ENCODE data around the gene OAS1.

Gene OAS1

DNA sequence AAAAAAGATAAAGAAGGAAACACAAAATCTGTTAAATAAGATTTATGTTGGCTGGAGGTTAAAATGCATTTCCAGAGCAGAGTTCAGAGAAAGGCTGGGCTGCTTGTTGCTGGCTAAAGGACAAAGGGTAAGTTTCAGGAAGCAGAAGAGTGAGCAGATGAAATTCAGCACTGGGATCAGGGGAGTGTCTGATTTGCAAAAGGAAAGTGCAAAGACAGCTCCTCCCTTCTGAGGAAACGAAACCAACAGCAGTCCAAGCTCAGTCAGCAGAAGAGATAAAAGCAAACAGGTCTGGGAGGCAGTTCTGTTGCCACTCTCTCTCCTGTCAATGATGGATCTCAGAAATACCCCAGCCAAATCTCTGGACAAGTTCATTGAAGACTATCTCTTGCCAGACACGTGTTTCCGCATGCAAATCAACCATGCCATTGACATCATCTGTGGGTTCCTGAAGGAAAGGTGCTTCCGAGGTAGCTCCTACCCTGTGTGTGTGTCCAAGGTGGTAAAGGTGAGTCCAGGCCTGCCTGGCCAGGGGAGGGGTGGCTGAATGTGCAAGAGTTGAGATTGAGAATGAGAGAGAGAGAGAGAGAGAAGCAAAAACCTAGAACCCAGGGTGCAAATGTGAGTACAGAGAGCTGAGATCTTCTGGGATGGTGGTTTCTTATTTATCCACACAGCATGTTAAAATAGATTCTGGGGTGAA is at the start of gene OAS1:
OAS1 (plus strand) TSS at position 251 of the 703 bp plus-strand sequence; CDS start at position 329, 78 bp downstream.
- DNase-seq, result peak; percentile 87
- in situ Hi-C loops (cut with MboI; ENCODE audit: low pct_unique_long_range_greater_than_20kb, low sequenced_read_pairs), result no loop called here

- DNase-seq, result peak; percentile 12
- in situ Hi-C loops (cut with MboI; ENCODE audit: low pct_unique_long_range_greater_than_20kb, low sequenced_read_pairs), result no loop called here
Measured at GRCh38 chr12:112859291-112859690, 47.5 kb upstream of the OAS1 start.

DNA sequence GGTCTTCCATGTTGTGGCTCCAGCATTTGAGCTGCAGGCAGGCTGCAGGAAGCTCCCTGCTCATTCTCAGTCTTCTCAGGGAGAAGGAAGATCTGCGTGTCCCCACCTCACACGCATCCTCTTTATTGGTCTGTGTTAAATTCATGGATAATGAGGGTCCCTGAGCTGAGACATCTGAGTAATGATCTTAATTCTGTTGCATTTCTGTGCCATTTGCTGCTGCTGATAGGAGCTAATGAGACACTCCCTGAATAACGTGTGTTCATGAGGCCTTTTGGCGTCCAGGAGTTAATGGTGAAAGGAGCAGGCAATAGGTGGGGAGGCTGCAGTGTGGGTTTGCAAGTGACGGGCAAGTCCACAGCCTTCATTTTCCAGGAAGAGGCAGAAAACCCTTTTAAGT is 46.6 kb upstream of the OAS1 start:
- in situ Hi-C loops (cut with MboI; ENCODE audit: low pct_unique_long_range_greater_than_20kb, low sequenced_read_pairs), result no loop called here
- DNase-seq, result no peak

- no peak for DNase-seq
- in situ Hi-C loops (cut with MboI; ENCODE audit: low pct_unique_long_range_greater_than_20kb, low sequenced_read_pairs), result no loop called here
Measured at GRCh38 chr12:112861284-112861683, 45.5 kb upstream of the OAS1 start.

DNA sequence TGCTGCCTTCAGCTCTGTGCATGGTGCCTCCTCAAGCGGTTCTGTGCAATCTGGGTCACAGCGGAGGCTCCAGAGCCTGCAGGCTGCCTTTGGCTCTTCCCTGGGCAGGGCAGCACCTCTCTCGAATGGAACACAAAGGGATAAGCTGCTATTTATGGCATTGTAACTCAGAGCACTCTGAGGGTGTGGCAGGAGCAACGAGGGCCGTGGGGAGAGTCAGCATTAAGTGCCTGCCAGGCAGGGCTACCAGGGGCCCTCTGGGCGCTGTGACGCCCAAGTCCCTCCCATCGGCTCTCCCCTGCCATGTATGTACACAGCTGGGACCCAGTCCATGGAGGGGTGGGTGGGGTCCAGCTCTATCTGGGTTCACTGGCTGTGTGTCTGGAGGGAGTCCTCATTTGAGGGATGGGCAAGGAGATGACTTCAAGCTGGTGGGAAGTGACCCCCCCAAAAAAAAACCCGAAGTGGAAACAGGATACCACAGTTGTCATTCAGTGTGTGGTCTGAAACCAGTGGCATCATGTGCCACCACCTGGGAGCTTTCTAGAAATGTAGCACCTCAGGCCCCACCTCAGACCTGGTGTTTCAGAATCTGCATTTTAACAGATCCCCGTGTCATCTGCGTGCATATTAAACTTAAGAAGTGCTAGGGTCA is 44.0 kb upstream of the OAS1 start:
- in situ Hi-C loops (cut with MboI; ENCODE audit: low pct_unique_long_range_greater_than_20kb, low sequenced_read_pairs), result no loop called here
- DNase-seq, result no peak

DNA sequence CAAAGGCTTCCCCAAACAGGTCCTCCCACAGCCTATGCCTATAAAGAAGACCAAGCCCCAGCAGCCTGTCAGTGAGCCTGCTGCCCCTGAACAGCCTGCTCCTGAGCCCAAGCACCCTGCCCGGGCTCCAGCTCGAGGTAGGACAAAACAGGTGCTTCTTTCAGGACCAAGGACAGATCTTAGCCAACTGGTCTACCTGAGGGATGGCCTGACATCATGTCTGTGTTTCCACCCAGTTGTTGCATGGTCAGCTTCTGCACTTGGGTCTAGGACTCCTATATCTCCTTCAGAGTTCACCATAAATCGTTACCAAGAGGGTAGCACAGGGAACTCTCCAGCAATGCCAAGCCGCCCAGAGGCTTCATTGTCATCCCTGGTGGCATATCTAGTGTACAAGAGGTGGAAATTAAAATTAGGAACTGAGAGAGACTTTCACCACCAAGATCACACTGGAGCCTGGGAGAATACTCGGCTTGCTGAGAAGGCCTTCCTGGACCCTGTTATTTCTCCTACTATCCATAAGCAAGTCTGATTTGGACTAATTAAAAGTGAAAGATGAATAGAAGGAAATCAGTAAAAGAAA is 38.2 kb upstream of the OAS1 start:
- in situ Hi-C loops (cut with MboI; ENCODE audit: low pct_unique_long_range_greater_than_20kb, low sequenced_read_pairs), result no loop called here

DNA sequence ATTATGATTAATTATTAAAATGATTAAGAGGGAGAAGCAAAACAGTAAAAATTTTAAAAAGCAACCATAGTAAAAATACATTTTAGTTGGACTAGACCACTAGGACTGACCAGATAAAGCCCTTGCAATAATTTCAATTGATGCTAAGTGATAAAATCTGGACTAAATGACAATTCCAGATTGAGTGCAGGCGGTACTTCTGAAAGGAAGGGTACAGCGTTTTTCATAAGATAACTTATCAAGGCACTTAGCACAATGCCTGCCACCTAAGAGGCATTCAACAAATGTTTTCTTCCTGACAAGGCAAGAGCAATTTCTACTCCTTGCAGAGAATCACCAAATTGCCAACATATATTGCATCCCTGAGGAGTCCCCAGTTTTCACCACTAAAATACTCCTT is 37.7 kb upstream of the OAS1 start:
- no peak for DNase-seq
- in situ Hi-C loops (cut with MboI; ENCODE audit: low pct_unique_long_range_greater_than_20kb, low sequenced_read_pairs), result no loop called here

More for the DNA sequence above, 38.2 kb upstream of the OAS1 start:
- DNase-seq, result no peak

- no peak for DNase-seq
- in situ Hi-C loops (cut with MboI; ENCODE audit: low pct_unique_long_range_greater_than_20kb, low sequenced_read_pairs), result no loop called here
Measured at GRCh38 chr12:112869778-112870177, 37.0 kb upstream of the OAS1 start.

DNA sequence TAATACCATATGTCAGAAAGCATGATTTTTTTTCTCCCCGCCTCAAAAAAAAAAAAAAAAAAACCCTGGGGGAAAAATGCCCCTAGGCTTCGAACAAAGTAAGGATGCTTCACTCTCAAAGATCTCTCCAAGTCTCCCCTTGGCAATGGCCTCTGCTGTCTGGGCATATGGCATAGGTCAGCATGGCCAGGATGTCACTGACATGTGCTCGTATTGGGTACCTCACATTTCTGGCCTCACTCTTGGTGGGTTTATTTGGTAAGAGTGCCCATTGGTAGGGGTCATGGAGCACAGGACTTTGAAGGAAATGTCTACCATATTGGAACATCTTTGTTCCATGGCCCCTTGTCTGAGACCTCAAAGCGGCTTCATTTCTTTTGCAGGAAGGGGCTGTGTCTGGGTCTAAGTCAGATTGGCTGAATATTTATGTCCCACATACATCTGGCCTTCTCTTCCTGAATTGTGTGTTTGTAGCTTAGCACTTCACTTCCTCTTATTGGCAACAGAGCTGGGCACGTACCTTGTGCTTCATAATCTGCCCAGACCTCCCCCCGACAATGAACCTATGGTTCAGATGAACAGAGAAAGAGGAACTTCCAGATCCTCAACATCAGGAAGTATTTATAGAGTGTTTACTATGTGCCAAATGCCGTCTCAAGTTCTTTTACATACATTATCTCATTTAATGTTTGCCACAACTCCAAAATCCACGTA is 36.3 kb upstream of the OAS1 start:
- peak; percentile 94 for DNase-seq

DNA sequence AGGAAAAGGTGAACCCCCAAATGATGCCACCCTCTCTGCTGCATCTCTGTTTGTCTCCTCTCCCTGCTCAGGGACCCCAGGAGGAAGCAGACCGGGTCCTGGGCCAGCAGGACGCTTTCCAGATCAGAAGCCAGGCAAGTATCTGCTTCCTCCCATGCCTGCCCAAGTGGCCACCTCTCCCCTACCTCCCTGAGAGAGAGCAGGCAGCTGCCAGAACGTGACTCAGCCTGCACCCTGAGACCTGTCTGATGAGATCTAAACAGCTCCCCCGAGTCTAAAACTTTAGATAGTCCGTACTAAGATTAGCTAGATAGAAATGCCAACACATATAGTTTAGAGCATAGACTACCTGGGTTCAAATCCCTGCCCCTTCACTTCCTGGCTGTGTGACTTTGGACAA is 31.2 kb upstream of the OAS1 start:
- in situ Hi-C loops (cut with MboI; ENCODE audit: low pct_unique_long_range_greater_than_20kb, low sequenced_read_pairs), result no loop called here
- DNase-seq, result no peak

More for the DNA sequence above, 36.3 kb upstream of the OAS1 start:
- in situ Hi-C loops (cut with MboI; ENCODE audit: low pct_unique_long_range_greater_than_20kb, low sequenced_read_pairs), result no loop called here

GRCh38 chr12:112876506-112876905 is 30.3 kb upstream of the OAS1 start:
- no peak for DNase-seq
- in situ Hi-C loops (cut with MboI; ENCODE audit: low pct_unique_long_range_greater_than_20kb, low sequenced_read_pairs), result no loop called here

DNA sequence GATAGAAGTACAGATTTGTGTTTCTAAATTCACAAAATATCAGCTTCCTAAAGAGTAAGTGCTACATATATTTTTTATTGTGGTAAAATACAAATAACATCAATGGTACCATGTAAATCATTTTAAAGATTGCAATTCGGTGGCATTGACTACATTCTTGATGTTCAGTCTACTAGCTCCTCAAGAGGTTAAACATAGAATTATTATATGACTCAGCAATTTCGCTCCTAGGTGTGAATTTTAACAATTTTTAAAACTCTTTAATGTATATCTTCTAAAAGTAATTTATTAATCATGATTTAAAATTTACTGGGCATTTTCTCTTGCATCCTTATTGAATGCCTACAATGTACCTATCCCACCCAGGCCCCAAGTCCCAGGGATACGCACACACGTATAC is 29.8 kb upstream of the OAS1 start:
- no peak for DNase-seq
- in situ Hi-C loops (cut with MboI; ENCODE audit: low pct_unique_long_range_greater_than_20kb, low sequenced_read_pairs), result no loop called here

DNA sequence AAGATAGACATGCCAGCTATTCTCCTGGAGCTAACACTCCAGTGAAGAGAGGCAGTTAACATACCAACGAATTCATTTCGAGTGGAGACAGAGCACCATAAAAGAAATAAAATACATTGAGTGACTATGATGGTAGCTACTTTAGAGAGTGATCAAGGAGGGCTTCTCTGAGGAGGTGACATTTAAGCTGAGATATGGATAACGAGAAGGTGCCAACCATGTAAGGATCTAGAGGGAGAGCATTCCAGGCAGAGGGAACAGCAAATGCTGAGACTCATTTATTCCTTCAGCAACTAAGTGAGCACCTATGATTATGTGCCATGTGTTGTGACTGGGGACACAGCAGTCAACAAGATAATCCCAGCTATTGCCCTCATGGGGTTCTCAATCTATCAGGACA is 28.3 kb upstream of the OAS1 start:
- in situ Hi-C loops (cut with MboI; ENCODE audit: low pct_unique_long_range_greater_than_20kb, low sequenced_read_pairs), result no loop called here
- no peak for DNase-seq

DNA sequence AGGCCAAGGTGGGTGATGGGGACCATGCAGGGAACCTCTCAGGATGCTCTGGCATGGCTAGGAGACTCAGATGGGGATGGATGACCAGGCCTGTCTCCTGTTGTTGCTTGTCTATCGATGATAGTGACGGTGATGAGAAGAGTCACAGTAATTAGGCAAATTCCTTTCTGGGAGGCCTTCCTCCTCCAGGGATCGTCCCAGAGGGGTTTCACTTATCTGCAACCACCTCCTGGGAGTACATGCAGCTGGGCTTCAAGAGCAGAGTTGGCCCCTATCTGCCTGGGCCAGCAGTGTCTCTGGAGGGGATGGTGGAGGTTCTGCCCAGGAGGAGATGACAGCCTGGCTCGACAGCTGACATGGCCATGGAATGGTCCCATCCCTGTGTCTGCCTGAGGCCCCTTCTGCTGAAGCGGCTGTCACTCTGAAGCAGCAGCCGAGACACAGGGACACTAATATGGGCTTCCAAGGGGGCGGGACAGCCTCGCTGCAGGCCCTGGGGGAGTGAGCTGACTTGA is 27.5 kb upstream of the OAS1 start:
- no peak for DNase-seq
- in situ Hi-C loops (cut with MboI; ENCODE audit: low pct_unique_long_range_greater_than_20kb, low sequenced_read_pairs), result no loop called here

GRCh38 chr12:112881602-112882001 is 25.2 kb upstream of the OAS1 start:
- in situ Hi-C loops (cut with MboI; ENCODE audit: low pct_unique_long_range_greater_than_20kb, low sequenced_read_pairs), result no loop called here
- no peak for DNase-seq

DNA sequence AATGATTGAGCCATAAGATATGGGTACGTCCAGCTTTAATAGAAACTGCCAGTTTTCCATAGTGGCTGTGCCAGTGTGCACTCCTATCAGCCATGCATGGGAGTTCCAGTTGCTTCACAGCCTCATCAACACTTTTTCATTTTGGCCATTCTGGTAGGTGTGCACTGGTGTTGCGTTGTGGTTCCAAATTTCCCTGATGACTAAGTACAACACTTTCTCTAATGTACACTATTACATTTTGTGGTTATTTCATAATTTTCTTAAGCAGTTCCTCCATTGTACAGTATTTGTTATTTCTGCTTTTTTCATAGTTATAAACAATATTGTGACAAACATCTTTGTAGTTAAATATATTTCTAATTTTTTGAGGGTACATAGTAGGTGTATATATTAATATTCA is 21.5 kb upstream of the OAS1 start:
- in situ Hi-C loops (cut with MboI; ENCODE audit: low pct_unique_long_range_greater_than_20kb, low sequenced_read_pairs), result no loop called here
- DNase-seq, result no peak

GRCh38 chr12:112887550-112887949 is 19.2 kb upstream of the OAS1 start:
- DNase-seq, result no peak
- in situ Hi-C loops (cut with MboI; ENCODE audit: low pct_unique_long_range_greater_than_20kb, low sequenced_read_pairs), result no loop called here

GRCh38 chr12:112891093-112892024 is 15.4 kb upstream of the OAS1 start:
- in situ Hi-C loops (cut with MboI; ENCODE audit: low pct_unique_long_range_greater_than_20kb, low sequenced_read_pairs), result no loop called here
- DNase-seq, result no peak

- no peak for DNase-seq
- in situ Hi-C loops (cut with MboI; ENCODE audit: low pct_unique_long_range_greater_than_20kb, low sequenced_read_pairs), result no loop called here
Measured at GRCh38 chr12:112892856-112893255, 13.9 kb upstream of the OAS1 start.
